Keratinocyte (primary cell): ENCODE data around the gene CGB7. TPM values are rescaled to one million over a fixed set of nuclear protein-coding genes. Genes with fewer than 3 reads are reported as not detected.

ENCODE experiments used
- DNase-seq: peaks from one replicate; pipeline ENCODE4 v3.0.0-alpha.2; 2011; ENCODE audit warnings: low read depth, missing footprints, low spot score
- FAIRE-seq: peaks from 2 replicates; lab custom pipeline; 2011; peaks lifted over from hg19 to GRCh38; lab: Jason Lieb, UNC
- H2AFZ ChIP-seq: 2 replicates; pipeline ENCODE4 v1.6.0; 2012; ENCODE audit warnings: low read length, control low read depth, inconsistent platforms; ENCODE audit not compliant: control insufficient read depth
- H3K27ac ChIP-seq: 2 replicates; pipeline ENCODE4 v1.5.1; 2011; ENCODE audit warnings: low read length; ENCODE audit not compliant: control insufficient read depth, insufficient read depth
- H3K27me3 ChIP-seq: 3 replicates; pipeline ENCODE4 v1.6.0; 2011; ENCODE audit warnings: low read length; ENCODE audit not compliant: control insufficient read depth, insufficient read depth; ENCODE audit errors: extremely low read depth
- H3K36me3 ChIP-seq, 2 experiments: 2 replicates in 1 of 2; 3 replicates in 1 of 2; pipeline ENCODE4 v1.5.1; 2011; ENCODE audit warnings: low read length in 2 of 2, mild to moderate bottlenecking in 1 of 2; ENCODE audit not compliant: control insufficient read depth in 2 of 2, insufficient read depth in 2 of 2; ENCODE audit errors: extremely low read depth in 1 of 2
- H3K4me1 ChIP-seq: 3 replicates; pipeline ENCODE4 v1.5.1; 2011; ENCODE audit warnings: low read length; ENCODE audit not compliant: control insufficient read depth, insufficient read depth; ENCODE audit errors: extremely low read depth
- H3K4me2 ChIP-seq: 3 replicates; pipeline ENCODE4 v1.6.0; 2011; ENCODE audit warnings: low read depth, low read length; ENCODE audit not compliant: control insufficient read depth, insufficient read depth; ENCODE audit errors: extremely low read depth
- H3K4me3 ChIP-seq, 3 experiments: fragments of 200-600 bp in 1 of 3; sonication (generic) in 1 of 3; 2 replicates in 2 of 3; 3 replicates in 1 of 3; pipeline ENCODE4 v1.5.1; 2011 to 2016; ENCODE audit warnings: low read length in 3 of 3, mild to moderate bottlenecking in 3 of 3, control low read depth in 2 of 3, inconsistent platforms in 1 of 3, low read depth in 1 of 3, mixed read lengths in 1 of 3, mixed run types in 1 of 3, moderate library complexity in 1 of 3; ENCODE audit not compliant: control insufficient read depth in 2 of 3, insufficient read depth in 2 of 3; ENCODE audit errors: extremely low read depth in 1 of 3
- H3K79me2 ChIP-seq: 2 replicates; pipeline ENCODE4 v1.6.0; 2012; ENCODE audit warnings: low read length; ENCODE audit not compliant: control insufficient read depth, insufficient read depth
- H3K9ac ChIP-seq: 3 replicates; pipeline ENCODE4 v1.6.0; 2011; ENCODE audit warnings: low read length; ENCODE audit not compliant: control insufficient read depth, insufficient read depth; ENCODE audit errors: extremely low read depth
- H3K9me1 ChIP-seq: 3 replicates; pipeline ENCODE4 v1.6.0; 2011; ENCODE audit warnings: low read length; ENCODE audit not compliant: control insufficient read depth, insufficient read depth; ENCODE audit errors: extremely low read depth
- H3K9me3 ChIP-seq: 2 replicates; pipeline ENCODE4 v1.5.1; 2012; ENCODE audit warnings: low read depth, low read length; ENCODE audit not compliant: control insufficient read depth
- H4K20me1 ChIP-seq: 3 replicates; pipeline ENCODE4 v1.6.0; 2011; ENCODE audit warnings: low read length; ENCODE audit not compliant: control insufficient read depth, insufficient read depth; ENCODE audit errors: extremely low read depth
- CTCF ChIP-seq, 3 experiments: IDR thresholded peaks in 1 of 3; conservative IDR thresholded peaks in 1 of 3; optimal IDR thresholded peaks in 1 of 3; 2 replicates in 2 of 3; 3 replicates in 1 of 3; pipeline versions ENCODE3 to v1.5.1; 2011; ENCODE audit warnings: low read length in 3 of 3, mild to moderate bottlenecking in 3 of 3, moderate library complexity in 2 of 3, control low read depth in 1 of 3, inconsistent platforms in 1 of 3; ENCODE audit not compliant: insufficient read depth in 2 of 3; ENCODE audit errors: extremely low read depth in 1 of 3
- EZH2 ChIP-seq: IDR thresholded peaks from one replicate; pipeline ENCODE4 v1.6.1; 2012; ENCODE audit warnings: inconsistent platforms, mild to moderate bottlenecking, low read length, moderate library complexity
- dilution Hi-C: fragments of 300-500 bp; cut with MboI; formaldehyde crosslinking; loops from one replicate; pipeline ENCODE4 v1.7.0; 2020; ENCODE audit warnings: low sequenced_read_pairs; ENCODE audit not compliant: extremely low pct_ligation_motif_present
- polyA plus RNA-seq, 5 experiments: library from polyadenylated mRNA; depleted of rRNA in 3 of 5; stranded (reverse) in 3 of 5; stranded (forward) in 1 of 5; unstranded in 1 of 5; fragments of >200 nt; gene quantifications; 1 replicate in 1 of 5; 2 replicates in 3 of 5; 3 replicates in 1 of 5; pipeline versions ENCODE4 v1.2.1 to v1.2.3, GENCODE V29; 2011 to 2012; ENCODE audit warnings: missing spikeins in 2 of 5, low read depth in 1 of 5, low replicate concordance in 1 of 5

CGB7 gene
- polyA plus RNA-seq, 1 donor (not counting 4 experiments of a cell fraction or from before 2014, with no cell fraction given) = 0.92 TPM

- H3K4me3 ChIP-seq = peak overlapping the region in 2 of 3 experiments; percentile 5 to 7
- H2AFZ ChIP-seq = no peak overlapping the region
Measured at GRCh38 chr19:49073514-49074378, 16.2 kb upstream of the CGB7 start.

GRCh38 chr19:49071860-49072547 lies 14.5 kb upstream of the CGB7 start:
- H4K20me1 ChIP-seq = no peaks in the 10 kb centered on the region
- H3K36me3 ChIP-seq = no peaks in the 10 kb centered on the region
- peaks cover 4% of the 10 kb centered on the region for H3K4me1 ChIP-seq
- TF ChIP-seq CTCF (optimal IDR thresholded peaks at IDR 0.05 in 1 of 3, IDR thresholded peaks at IDR 0.05 in 1 of 3, conservative IDR thresholded peaks at IDR 0.05 in 1 of 3; ENCODE audit: extremely low read depth in 1 of 3, insufficient read depth in 2 of 3, low read length in 3 of 3) (no peak), EZH2 (peak; percentile 77)
- no peaks in the 10 kb centered on the region for H3K79me2 ChIP-seq
- no peaks in the 10 kb centered on the region for H3K9me1 ChIP-seq
- FAIRE-seq = no peak
- no peak overlapping the region for H3K9ac ChIP-seq
- H3K27me3 ChIP-seq = peaks cover 49% of the 10 kb centered on the region
- no peak overlapping the region for H3K4me2 ChIP-seq
- no peak overlapping the region for H3K4me3 ChIP-seq
- H3K9me3 ChIP-seq = no peaks in the 10 kb centered on the region
- no peak overlapping the region for H2AFZ ChIP-seq
- no peak overlapping the region for H3K27ac ChIP-seq
- DNase-seq = no peak
- dilution Hi-C loops = no loop called here

More at GRCh38 chr19:49073514-49074378, 16.2 kb upstream of the CGB7 start:
- Histone ChIP-seq H3K4me2 (peak overlapping the region; percentile 51), H3K9me3 (no peaks in the 10 kb centered on the region), H3K27ac (no peak overlapping the region), H3K79me2 (no peaks in the 10 kb centered on the region), H3K27me3 (peaks cover 42% of the 10 kb centered on the region), H3K36me3 (no peaks in the 10 kb centered on the region), H3K9ac (no peak overlapping the region), H3K9me1 (no peaks in the 10 kb centered on the region), H3K4me1 (peaks cover 4% of the 10 kb centered on the region), H4K20me1 (no peaks in the 10 kb centered on the region)
- dilution Hi-C loops = no loop called here
- DNase-seq (no peak), FAIRE-seq (peak; percentile 71)
- TF ChIP-seq CTCF (optimal IDR thresholded peaks at IDR 0.05 in 1 of 3, IDR thresholded peaks at IDR 0.05 in 1 of 3, conservative IDR thresholded peaks at IDR 0.05 in 1 of 3; ENCODE audit: extremely low read depth in 1 of 3, insufficient read depth in 2 of 3, low read length in 3 of 3) (peak; percentile 58 to 67 (median 65)), EZH2 (peak; percentile 15)
